NCI-H345 treated with DMSO at 0.1 percent for 48 hours (cell line): ENCODE data around the gene LRMDA.

ENCODE experiments used
- DNase-seq: peaks from one replicate; lab custom pipeline; 2025; ENCODE audit not compliant: unreplicated experiment; lab: John Stamatoyannopoulos, UW

The LRMDA gene

GRCh38 chr10:75531571-75532031, 100.2 kb downstream of the LRMDA start:
- DNase-seq, result no peak

- no peak for DNase-seq
These were observed 101.0 kb downstream of the LRMDA start for GRCh38 chr10:75532253-75532924.

- no peak for DNase-seq
These were observed 106.7 kb downstream of the LRMDA start for GRCh38 chr10:75538144-75538543.

DNA sequence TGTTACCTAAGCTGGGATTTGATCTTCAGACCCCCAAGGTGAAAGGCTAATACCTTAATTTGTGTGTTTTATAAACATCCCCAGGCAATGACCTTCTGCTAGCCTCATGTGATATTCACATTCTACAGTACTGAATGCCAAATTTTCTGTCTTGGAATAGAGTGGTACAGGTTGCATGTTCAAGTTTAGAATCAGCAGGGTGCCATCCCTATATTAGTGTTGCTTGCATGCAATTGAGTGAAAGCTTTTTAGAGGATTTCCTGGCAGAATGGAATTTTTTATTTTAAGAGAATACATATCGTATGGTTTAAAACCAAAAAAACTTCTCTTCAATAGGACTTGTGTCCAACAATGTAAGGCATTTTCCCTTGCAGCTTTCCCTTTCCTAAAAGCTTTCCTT, 107.3 kb downstream of the LRMDA start:
- DNase-seq, result no peak

DNA sequence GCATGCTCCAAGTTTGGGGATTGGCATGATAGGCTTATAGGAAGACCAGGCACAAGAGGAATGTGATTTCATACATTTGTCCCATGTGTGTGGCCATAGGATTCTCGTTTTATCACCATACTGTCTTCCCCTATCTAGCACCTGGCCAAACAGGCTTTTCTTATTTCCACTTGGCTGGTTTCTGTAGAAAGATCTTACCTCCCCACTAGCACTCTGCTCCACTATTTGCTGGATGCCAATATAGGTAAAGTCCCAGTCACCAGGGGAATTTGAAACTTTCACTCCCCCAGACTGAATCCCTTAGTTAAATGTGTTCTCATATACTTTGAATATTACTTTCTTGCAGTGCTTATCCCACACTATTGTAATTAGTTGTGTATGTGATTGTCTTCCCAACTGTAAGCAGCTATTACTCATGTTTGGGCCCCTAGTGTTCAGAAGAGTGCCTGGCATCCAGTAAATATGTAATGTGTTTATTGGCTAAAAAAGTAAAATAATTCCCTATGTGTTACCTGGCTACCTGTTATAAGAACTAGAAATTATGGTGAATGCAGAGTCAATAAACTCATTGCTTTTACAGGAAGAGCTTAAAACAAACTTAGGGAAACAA, 109.0 kb downstream of the LRMDA start:
- no peak for DNase-seq

GRCh38 chr10:75540981-75541380, 109.6 kb downstream of the LRMDA start:
- no peak for DNase-seq

DNA sequence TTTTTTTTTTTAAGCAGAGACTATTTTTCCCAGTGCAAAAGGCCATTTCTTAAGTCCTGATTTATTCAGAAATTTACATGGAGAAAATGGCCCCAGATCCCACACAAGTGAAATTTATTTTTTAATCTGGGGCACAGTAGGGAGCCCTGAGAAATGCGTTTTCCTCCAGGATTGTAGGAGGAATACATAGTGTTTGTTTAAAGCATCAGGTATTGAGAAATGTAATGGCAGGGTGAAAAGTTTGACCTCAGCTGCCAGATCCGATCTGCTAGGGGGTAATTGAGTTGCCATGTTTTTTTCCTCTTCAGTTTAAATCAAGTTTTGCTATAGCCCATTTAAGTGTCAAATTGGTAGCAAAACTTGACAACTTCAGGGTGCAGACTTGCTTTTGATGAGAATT, 110.0 kb downstream of the LRMDA start:
- no peak for DNase-seq

DNA sequence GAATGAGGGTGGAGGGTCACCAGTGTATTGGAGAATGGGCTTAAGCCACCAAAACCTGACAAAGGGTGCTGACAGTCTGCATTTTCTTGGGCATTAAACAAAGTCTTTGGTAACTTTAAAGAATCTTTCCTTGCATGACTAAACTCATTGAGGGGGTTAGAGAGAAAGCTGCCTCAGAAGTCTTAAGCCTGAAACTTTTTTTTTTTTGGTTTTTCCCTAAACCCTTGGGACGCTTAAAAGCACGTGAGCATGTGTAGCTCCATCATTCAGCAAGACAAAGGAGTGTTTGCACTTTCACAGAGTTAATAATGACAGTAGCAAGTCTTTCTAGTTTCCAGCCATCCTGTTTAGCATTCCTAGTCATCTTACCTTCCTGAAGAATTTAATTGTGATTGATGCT, 110.7 kb downstream of the LRMDA start:
- DNase-seq, result no peak

GRCh38 chr10:75542906-75543305, 111.5 kb downstream of the LRMDA start:
- no peak for DNase-seq

GRCh38 chr10:75544386-75544785, 113.0 kb downstream of the LRMDA start:
- no peak for DNase-seq

DNA sequence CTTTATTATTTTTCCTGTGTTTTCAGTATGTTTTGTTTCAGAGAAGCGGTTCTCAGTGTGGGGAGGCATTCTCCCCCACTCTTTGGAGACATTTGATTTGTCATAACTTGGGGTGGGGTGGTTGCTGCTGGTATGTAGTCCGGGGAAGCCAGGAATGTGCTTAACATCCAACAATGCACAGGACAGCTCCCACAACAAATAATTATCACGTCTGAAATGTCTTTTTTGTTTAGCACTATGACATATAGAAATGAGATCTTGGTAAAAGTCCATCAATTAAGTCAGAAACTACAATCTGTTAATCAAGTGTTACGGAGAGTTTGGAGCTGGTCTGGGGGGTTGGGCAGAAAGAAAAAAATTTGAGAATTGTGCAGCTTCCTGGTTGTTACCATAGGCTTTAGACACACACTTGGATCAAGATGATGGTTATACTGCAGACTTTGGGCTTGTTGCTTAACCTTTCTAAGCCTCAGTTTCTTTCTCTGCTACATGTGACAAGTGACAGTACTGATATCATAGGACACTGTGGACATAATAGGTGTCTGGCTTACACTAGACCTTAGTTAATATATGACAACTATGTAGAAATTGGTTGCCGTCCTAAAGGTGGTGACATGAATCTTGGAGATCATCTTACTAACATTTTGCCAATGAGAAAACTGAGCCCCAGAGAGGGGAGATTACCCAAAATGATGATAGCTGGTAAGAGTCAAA, 113.7 kb downstream of the LRMDA start:
- no peak for DNase-seq

DNA sequence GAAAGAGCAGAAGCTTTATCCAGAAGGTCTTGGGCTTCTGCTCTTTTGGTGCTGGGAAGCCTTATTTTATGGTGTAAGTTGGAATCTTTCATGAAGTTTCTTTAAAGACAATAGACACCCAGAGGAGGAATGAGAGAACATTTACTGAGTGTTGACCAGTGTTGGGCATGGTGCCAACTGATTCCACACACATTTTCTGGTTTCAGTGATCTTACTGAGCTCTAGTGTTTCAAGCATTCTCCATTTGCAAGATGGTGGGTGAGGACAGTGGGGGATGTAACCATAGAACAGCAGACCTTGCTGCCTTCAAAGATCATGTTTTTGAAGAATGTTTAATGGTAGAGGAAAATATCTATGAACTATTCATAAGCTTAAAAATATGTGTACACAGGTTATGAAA, 114.6 kb downstream of the LRMDA start:
- no peak for DNase-seq

DNA sequence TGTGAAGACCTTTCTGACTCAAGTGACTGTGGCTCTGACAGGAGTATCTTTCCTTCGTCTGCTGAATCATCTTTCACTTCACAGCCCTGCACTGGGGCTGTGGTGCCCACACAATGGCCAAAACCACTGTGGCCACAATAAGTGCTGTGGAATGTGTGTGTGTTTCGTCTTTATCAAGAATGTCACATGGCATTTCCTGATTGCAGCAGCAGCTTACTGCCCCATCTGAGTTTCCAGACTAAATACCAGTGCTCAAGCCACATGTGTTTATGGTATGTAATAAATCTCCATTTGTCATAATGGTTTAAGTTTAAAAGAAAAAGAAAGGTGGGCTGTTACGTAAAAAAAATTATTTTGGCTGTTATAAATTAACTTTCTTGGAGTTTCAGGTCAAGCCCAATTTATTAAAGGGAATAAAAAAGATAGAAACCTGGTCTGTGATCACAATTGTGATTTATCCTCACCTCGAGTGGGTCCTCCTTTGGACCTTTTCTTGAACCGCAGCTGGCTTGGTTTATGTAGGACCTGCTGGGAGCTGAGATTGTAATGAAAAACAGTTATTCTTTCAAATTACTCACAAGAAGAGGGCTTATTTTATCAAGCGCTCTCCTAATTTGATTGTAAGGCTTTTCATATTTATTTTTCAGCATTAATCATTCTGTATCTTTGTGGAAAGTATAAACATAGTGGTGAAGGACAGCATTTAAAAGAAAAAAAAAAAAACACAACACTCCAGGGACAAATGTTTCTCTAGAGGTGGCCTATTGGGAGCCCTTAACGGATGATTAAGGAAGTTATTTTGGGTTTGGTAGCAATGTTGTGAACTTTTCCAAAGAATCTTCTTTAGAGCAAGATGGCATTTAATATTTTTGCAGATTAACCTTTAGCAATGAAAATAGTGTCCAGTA, 116.2 kb downstream of the LRMDA start:
- DNase-seq, result no peak

DNA sequence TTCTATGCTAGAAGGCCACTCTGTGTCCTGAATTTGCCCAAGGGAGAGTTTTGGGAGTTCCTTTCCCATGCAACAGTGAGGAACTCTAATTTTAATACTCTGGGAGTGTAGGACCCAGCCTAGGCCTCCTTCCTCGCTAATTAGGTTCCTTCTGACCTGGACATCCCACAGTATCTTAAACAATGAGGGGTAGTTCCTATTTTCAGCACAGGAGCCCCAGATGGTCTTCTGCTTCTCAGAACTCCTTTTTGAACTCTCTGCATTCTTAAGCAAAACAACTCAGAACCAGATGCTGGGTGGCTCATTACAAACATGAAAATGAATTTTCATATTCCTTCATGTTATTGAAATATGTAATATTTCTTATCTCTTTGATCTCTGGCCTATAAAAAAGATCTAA, 116.9 kb downstream of the LRMDA start:
- DNase-seq, result no peak

DNA sequence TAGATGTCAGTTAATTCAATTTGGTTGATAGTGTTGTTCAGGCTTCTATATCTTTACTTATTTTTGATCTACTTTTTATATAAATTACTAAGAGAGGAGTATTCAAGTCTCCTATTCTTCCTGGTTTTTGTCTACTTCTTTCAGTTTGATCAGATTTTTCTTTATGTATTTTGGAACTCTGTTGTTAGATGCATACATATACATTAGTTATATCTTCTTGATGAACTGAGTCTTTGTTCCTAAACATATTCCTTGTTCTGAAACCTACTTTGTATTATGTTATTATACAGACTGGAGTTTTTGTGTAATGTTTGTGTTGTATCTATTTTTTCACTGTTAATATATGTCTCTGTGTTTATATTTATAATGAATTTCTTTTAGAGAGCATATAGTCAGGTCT, 118.8 kb downstream of the LRMDA start:
- DNase-seq, result no peak

DNA sequence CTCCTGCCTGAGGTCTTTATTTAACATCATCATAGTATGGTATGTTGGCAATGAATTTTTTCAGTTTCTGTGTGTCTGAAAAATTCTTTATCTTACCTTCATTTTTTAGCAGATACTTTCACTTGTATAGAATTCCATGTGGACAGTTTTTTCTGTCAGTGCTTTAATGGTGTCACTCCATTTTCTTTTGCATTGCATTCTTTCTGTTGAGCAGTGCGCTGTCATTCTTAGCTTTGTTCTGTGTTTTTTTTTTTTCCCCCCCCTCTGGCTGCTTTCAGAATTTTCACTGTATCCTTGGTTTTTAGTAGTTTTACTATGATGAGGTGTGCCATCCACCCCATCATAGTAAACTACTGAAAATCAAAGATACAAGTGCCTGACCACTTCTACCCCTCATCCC, 120.7 kb downstream of the LRMDA start:
- DNase-seq, result no peak

DNA sequence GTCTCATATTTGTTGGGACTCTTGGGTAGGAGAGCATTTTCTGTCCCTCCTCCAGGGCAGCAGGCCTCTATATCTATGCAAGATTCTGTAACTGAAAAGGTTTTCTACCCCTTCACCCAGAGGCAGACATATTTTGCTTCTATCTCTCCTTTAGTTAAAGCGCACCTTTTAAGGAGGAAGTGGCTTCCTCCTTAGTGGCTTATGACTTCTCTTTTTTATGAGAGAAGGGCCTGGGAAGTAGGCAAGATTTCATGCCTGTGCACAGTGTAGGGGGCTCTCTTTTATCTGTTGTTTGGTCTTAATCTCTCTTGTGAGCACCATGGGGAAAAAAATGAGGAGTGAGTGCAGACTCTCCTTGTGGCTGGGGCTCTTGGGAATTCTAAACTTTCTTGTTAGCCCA, 122.1 kb downstream of the LRMDA start:
- DNase-seq, result no peak

- DNase-seq, result no peak
These were observed 123.9 kb downstream of the LRMDA start for GRCh38 chr10:75555323-75555722.

DNA sequence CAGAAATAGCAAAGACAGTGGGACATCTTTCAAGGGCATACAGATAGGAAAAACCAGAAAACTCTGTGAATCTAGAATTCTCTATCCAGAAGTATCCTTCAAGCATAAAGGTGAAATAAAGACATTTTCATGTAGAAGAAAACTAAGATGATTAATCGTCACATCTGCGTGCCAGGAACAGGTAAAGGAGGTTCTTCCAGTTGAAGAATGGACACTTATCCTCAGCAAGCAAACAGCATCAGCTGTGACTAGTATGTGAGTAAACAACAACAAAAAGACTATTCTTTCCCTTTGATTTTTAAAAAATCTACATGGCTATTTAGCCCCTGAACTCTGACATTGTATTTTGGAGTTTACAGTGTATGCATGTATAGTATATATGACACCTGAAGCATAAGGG, 124.9 kb downstream of the LRMDA start:
- DNase-seq, result no peak

GRCh38 chr10:75565286-75566251, 134.1 kb downstream of the LRMDA start:
- DNase-seq, result no peak
